Thoracic aorta (tissue), 2 donors: ENCODE measurements around the gene SRCIN1. TPM values are rescaled to one million over a fixed set of nuclear protein-coding genes. Genes with fewer than 3 reads are reported as not detected.
"Not testable (repeated sequence)": the region's sequence is repeated elsewhere in the genome, so short reads cannot be mapped to it uniquely, and the experiment has no call there.

Experiments
- ATAC-seq: fragments of 150-250 bp; one replicate; pipeline ENCODE4 v1.8.0; 2017; ENCODE audit warnings: low read depth; ENCODE audit not compliant: insufficient number of reproducible peaks, low FRiP score
- DNase-seq: peaks from one replicate; pipeline ENCODE4 v3.0.0-alpha.2; 2020; ENCODE audit warnings: low spot score
- H3K27ac ChIP-seq, 2 donors: fragments of 200-600 bp; sonication (generic); 1 replicate in 1 of 2; 2 replicates in 1 of 2; pipeline ENCODE4 v1.5.1; 2016; ENCODE audit warnings: mild to moderate bottlenecking in 2 of 2, moderate library complexity in 2 of 2
- H3K27me3 ChIP-seq: fragments of 200-600 bp; sonication (generic); replicated peaks from 2 replicates; pipeline ENCODE4 v1.6.0; 2016; ENCODE audit warnings: mild to moderate bottlenecking; ENCODE audit not compliant: insufficient read depth
- H3K36me3 ChIP-seq: fragments of 200-600 bp; sonication (generic); one replicate; pipeline ENCODE4 v1.5.1; 2016
- H3K4me1 ChIP-seq, 2 donors: fragments of 200-600 bp; sonication (generic); 1 replicate in 1 of 2; 2 replicates in 1 of 2; pipeline versions ENCODE4 v1.5.1 to v1.6.0; 2016; ENCODE audit warnings: low read depth in 2 of 2, mild to moderate bottlenecking in 1 of 2; ENCODE audit not compliant: control insufficient read depth in 1 of 2
- H3K4me3 ChIP-seq: fragments of 200-600 bp; sonication (generic); 2 replicates; pipeline ENCODE4 v1.5.1; 2016; ENCODE audit warnings: mild to moderate bottlenecking
- H3K9me3 ChIP-seq: fragments of 200-600 bp; sonication (generic); 2 replicates; pipeline ENCODE4 v1.5.1; 2016
- total RNA-seq, 2 donors: library from RNA; depleted of rRNA; stranded (reverse); fragments of >200 nt; gene quantifications; one replicate each; pipeline versions ENCODE4 v1.1.0 to v1.2.3, GENCODE V29; 2016
- TF ChIP-seq, protein P1 (sequence below): fragments of 200-600 bp; sonication (generic); IDR thresholded peaks from one replicate; pipeline ENCODE4 v1.5.1; 2019; ENCODE audit warnings: antibody characterized with exemption

SRCIN1 gene
- total RNA-seq, 2 donors from 2014 or later, result not detected

DNA sequence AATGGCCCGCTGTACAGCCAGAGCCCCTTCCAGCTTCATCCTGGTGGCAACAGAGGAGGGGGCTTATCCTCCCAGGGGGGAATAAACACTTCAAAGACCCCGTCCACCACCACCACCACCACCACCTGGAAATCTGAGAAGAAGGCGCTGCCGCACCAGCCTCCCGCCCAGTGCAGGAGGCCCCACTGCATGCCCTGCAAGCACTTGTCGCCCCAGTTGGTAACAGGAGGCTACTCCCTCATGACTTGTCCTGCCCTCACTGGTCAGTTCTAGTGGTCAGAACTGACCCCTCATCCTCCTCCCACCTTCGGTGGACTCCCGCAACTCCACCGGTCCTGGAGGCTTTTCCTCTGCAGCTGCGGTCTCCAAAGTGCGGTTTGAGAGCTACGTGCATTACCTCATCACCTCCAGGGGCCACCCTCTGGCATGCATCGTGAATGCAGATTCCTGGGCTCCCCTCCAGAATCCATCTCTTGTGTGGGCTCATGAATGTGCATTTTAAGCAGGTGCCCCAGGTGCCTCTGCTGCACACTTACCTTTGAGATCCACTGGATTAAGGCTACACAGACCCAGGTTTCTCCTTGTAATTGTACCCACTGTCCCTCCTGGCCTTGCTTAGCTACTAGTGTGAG lies 71.8 kb downstream of the SRCIN1 start:
- TF ChIP-seq, protein P1, sequence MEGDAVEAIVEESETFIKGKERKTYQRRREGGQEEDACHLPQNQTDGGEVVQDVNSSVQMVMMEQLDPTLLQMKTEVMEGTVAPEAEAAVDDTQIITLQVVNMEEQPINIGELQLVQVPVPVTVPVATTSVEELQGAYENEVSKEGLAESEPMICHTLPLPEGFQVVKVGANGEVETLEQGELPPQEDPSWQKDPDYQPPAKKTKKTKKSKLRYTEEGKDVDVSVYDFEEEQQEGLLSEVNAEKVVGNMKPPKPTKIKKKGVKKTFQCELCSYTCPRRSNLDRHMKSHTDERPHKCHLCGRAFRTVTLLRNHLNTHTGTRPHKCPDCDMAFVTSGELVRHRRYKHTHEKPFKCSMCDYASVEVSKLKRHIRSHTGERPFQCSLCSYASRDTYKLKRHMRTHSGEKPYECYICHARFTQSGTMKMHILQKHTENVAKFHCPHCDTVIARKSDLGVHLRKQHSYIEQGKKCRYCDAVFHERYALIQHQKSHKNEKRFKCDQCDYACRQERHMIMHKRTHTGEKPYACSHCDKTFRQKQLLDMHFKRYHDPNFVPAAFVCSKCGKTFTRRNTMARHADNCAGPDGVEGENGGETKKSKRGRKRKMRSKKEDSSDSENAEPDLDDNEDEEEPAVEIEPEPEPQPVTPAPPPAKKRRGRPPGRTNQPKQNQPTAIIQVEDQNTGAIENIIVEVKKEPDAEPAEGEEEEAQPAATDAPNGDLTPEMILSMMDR, result no peak
- no peak overlapping the region for H3K4me3 ChIP-seq
- no peaks in the 10 kb centered on the region for H3K36me3 ChIP-seq
- DNase-seq, result no peak
- no peaks in the 10 kb centered on the region for H3K27me3 ChIP-seq
- ATAC-seq, result no peak
- no peaks in the 10 kb centered on the region for H3K9me3 ChIP-seq
- H3K27ac ChIP-seq, result no peak overlapping the region
- no peaks in the 10 kb centered on the region for H3K4me1 ChIP-seq

DNA sequence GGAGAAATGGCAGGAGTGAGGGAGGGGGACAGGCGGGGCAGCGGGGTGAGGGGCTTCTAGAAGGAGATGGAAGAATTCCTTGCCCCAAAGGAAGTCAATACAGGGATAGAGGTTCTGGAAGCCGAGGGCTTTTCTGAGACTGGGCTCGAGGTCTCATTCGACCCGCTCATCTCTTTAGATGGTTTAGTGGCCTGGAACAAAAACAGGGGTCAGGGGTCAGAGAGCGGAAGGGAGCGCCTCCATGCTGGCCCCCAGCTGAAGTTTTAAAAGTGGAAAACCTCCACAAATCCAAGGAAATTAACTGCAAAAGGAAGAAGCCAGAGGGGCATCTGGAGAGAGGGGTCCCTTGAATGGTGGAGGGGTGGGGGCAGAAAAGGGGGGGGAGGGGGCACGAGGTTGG lies 72.5 kb downstream of the SRCIN1 start:
- Histone ChIP-seq H3K4me1 (no peaks in the 10 kb centered on the region), H3K27me3 (no peaks in the 10 kb centered on the region)

DNA sequence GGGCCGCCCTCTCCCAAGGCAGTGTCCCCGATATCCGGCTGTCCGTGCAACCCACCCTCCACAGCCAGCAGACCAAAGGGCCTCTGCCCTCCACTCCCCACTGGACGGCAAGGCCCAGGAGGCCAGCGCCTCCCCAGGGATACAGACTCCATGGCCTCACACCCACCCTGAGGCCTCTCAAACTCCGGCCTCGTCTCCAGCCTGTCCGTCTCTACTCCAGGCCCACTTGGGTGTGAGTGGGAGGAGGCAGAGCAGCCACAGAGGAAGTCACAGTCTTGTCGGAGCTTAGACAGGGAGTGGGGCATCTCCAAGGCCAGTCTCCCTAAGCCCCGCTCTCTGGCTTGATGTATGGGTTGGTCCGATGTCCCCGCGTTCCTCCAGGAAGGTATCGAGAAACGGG lies 73.3 kb downstream of the SRCIN1 start:
- ATAC-seq (no peak), DNase-seq (no peak)
- Histone ChIP-seq H3K36me3 (no peaks in the 10 kb centered on the region), H3K4me1 (no peaks in the 10 kb centered on the region), H3K27me3 (no peaks in the 10 kb centered on the region), H3K27ac (no peak overlapping the region), H3K9me3 (no peaks in the 10 kb centered on the region), H3K4me3 (no peak overlapping the region)
- TF ChIP-seq, protein P1, result no peak

More for the DNA sequence above, 72.5 kb downstream of the SRCIN1 start:
- TF ChIP-seq, protein P1, result no peak
- H3K36me3 ChIP-seq, result no peaks in the 10 kb centered on the region
- DNase-seq (no peak), ATAC-seq (no peak)
- H3K9me3 ChIP-seq, result no peaks in the 10 kb centered on the region
- no peak overlapping the region for H3K27ac ChIP-seq
- no peak overlapping the region for H3K4me3 ChIP-seq

DNA sequence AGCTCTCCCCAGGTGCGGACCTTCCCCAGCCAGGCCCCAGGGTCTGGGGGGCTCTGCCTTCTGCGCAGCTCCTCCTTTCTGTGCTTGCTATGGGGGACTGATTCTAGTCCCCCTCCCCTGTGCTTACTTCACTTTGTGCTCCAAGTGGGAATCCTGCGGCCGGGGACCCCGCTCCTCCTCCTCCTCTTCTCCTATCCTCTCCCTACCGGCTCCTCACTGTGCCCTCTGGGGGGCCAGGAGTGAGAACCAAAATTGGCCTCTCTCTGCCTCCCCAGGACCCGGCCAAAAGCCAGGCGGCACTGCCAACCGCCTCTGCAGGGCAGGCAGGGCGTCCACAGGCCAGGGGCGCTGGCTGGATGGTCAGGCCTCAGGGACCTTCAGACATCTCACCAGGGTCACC lies 74.0 kb downstream of the SRCIN1 start:
- H3K36me3 ChIP-seq, H3K27me3 ChIP-seq, DNase-seq, H3K4me1 ChIP-seq, H3K27ac ChIP-seq, H3K4me3 ChIP-seq, ATAC-seq, H3K9me3 ChIP-seq: not testable (repeated sequence)

DNA sequence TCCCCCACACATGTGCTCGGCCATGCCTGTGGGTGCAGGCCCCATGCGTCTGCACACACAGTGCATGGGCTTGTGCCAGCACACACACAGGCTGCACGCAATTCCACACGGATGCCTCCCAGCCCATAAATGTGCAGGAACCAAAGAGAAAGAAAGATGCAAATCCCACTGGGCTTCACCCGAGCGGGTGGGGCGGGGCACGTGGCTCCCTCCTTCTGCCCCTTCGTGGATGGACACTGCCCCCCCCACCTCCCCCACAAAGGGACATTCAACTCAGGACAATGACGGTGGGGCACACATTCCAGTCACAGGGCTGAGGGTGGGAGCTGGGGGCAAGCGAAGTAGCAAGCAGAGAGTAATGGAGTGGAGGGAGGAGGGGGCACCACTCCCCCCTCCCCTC lies 74.9 kb downstream of the SRCIN1 start:
- not testable (repeated sequence) for H3K36me3 ChIP-seq, H3K9me3 ChIP-seq, H3K27me3 ChIP-seq, H3K4me1 ChIP-seq, H3K27ac ChIP-seq, ATAC-seq, H3K4me3 ChIP-seq, DNase-seq

DNA sequence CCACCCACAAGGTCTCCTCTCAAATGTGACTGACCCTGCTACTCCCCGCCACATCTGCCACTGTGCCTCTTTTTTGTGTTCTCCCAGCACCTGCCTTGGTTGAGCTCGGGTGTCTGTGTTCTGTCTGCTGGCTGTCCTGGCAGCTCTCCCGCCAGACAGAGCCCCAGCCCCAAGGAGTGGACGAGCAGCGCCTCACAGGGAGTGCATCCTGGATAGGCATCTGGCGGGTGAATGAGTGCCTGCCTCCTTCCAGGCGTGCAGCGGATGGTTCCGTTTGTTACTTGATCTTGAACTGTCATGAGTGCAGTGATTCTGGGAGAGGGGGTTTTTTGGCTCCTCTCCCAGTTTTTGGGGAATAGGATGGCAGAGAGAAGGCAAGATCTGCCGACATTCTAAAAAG lies 77.6 kb downstream of the SRCIN1 start:
- not testable (repeated sequence) for DNase-seq, H3K27ac ChIP-seq, H3K27me3 ChIP-seq, H3K36me3 ChIP-seq, H3K9me3 ChIP-seq, H3K4me3 ChIP-seq, ATAC-seq, H3K4me1 ChIP-seq

DNA sequence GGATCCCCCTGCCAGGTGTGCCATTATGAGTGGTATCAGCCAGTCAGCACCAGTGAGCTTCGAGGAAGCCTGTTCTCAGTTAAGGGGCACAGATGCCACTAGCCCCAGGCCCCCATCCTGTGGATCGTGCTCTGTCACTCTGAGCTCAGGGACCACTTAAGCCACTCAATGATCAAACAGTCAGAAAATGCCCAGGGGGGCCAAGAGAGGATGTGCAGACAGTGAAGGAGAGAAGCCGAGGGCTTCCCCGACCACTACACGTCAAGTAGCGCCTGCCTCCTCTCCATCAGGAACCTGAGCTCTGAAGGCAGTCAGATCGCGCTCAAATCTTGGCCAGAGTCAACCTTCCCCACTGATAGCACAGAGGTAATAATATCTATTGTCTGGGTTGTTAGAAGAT lies 79.2 kb downstream of the SRCIN1 start:
- not testable (repeated sequence) for DNase-seq, H3K9me3 ChIP-seq, H3K4me3 ChIP-seq, H3K27ac ChIP-seq, H3K36me3 ChIP-seq, H3K27me3 ChIP-seq, H3K4me1 ChIP-seq, ATAC-seq
